Thyroid gland (tissue), 4 donors: ENCODE measurements around the gene TUBG1.

ENCODE experiments used
- POLR2A ChIP-seq, 2 donors: fragments of 450-650 bp; IDR thresholded peaks; one replicate each; pipeline ENCODE4 v1.6.1; 2017; ENCODE audit warnings: antibody characterized with exemption in 2 of 2, mild to moderate bottlenecking in 2 of 2, moderate library complexity in 1 of 2
- TF ChIP-seq, protein P1 (sequence below), 6 experiments: fragments of 200-600 bp in 3 of 6; fragments of 450-650 bp in 3 of 6; sonication (generic) in 3 of 6; IDR thresholded peaks; one replicate each; pipeline ENCODE4 v1.5.1; 2016 to 2019; ENCODE audit warnings: antibody characterized with exemption in 6 of 6, mild to moderate bottlenecking in 2 of 6, inconsistent platforms in 1 of 6, moderate library complexity in 1 of 6

DNA sequence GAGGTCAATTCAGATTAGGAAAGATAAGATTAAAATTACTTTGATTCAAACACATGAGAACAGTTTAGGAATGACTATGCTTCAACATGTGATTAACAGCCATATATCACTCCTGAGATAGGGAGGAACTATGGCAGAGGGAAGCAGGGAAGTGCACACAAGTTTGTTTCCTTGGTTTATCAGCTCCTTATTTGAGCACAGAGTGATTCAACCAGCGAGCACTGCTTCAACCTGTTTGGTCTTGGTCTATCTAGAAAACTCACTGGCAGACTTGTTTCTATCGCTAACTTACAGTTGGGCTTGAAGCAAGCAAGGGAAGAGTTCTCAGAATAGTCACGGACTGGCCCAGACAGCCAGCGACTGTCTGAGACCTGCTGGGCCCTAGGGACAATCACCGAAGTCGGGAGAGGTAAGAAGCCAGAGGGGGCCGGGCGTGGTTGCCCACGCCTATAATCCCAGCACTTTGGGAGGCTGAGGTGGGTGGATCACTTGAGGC lies 23.5 kb downstream of the TUBG1 start:
- TF ChIP-seq, protein P1, sequence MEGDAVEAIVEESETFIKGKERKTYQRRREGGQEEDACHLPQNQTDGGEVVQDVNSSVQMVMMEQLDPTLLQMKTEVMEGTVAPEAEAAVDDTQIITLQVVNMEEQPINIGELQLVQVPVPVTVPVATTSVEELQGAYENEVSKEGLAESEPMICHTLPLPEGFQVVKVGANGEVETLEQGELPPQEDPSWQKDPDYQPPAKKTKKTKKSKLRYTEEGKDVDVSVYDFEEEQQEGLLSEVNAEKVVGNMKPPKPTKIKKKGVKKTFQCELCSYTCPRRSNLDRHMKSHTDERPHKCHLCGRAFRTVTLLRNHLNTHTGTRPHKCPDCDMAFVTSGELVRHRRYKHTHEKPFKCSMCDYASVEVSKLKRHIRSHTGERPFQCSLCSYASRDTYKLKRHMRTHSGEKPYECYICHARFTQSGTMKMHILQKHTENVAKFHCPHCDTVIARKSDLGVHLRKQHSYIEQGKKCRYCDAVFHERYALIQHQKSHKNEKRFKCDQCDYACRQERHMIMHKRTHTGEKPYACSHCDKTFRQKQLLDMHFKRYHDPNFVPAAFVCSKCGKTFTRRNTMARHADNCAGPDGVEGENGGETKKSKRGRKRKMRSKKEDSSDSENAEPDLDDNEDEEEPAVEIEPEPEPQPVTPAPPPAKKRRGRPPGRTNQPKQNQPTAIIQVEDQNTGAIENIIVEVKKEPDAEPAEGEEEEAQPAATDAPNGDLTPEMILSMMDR (IDR thresholded peaks at IDR 0.05) = no peak
- TF ChIP-seq POLR2A (IDR thresholded peaks at IDR 0.05) = no peak
